GM23338 (cell line): ENCODE data around the gene HOXA1. TPM values are rescaled to one million over a fixed set of nuclear protein-coding genes. Genes with fewer than 3 reads are reported as not detected.

Source experiments
- ATAC-seq: fragments of 200-7000 bp; cut with Tn5 transposase; 3 replicates; pipeline ENCODE4 v1.9.1; 2020
- DNase-seq: peaks from one replicate; pipeline ENCODE4 v3.0.0-alpha.2; 2015; ENCODE audit warnings: low spot score
- H2AFZ ChIP-seq: fragments of 200-600 bp; sonication (generic); 2 replicates; pipeline ENCODE4 v1.8.0; 2016; ENCODE audit warnings: antibody characterized with exemption, mild to moderate bottlenecking, moderate library complexity
- H3F3A ChIP-seq: fragments of 200-600 bp; sonication (generic); replicated peaks from 2 replicates; pipeline ENCODE4 v1.8.0; 2017; ENCODE audit warnings: antibody characterized with exemption, mixed run types, low read depth
- H3K27ac ChIP-seq: fragments of 200-600 bp; sonication (generic); 2 replicates; pipeline ENCODE4 v1.6.1; 2016; ENCODE audit warnings: low read depth
- H3K27me3 ChIP-seq: fragments of 200-600 bp; sonication (generic); 2 replicates; pipeline ENCODE4 v1.8.0; 2016; ENCODE audit warnings: mild to moderate bottlenecking, mixed run types, moderate library complexity; ENCODE audit not compliant: insufficient read depth
- H3K36me3 ChIP-seq: fragments of 200-600 bp; sonication (generic); 2 replicates; pipeline ENCODE4 v1.8.0; 2016; ENCODE audit warnings: mild to moderate bottlenecking; ENCODE audit not compliant: insufficient read depth
- H3K4me1 ChIP-seq: fragments of 200-600 bp; sonication (generic); 2 replicates; pipeline ENCODE4 v1.8.0; 2016; ENCODE audit warnings: mild to moderate bottlenecking, moderate library complexity; ENCODE audit not compliant: insufficient read depth
- H3K4me2 ChIP-seq: fragments of 200-600 bp; sonication (generic); 2 replicates; pipeline ENCODE4 v1.7.1; 2017; ENCODE audit warnings: mixed run types
- H3K4me3 ChIP-seq: fragments of 200-600 bp; sonication (generic); 2 replicates; pipeline ENCODE4 v1.6.1; 2016; ENCODE audit warnings: mixed run types
- H3K79me2 ChIP-seq: fragments of 200-600 bp; sonication (generic); replicated peaks from 2 replicates; pipeline ENCODE4 v1.8.0; 2017; ENCODE audit warnings: mild to moderate bottlenecking; ENCODE audit not compliant: insufficient read depth
- H3K9me2 ChIP-seq: fragments of 200-600 bp; sonication (generic); 2 replicates; pipeline ENCODE4 v1.8.0; 2017; ENCODE audit not compliant: insufficient read depth
- H4K20me1 ChIP-seq: fragments of 200-600 bp; sonication (generic); replicated peaks from 2 replicates; pipeline ENCODE4 v1.8.0; 2017; ENCODE audit warnings: mild to moderate bottlenecking; ENCODE audit not compliant: insufficient read depth
- H3K27ac Mint-ChIP-seq: 2 replicates; pipeline ENCODE4 v1.8.0; 2020; ENCODE audit warnings: inconsistent platforms, mild to moderate bottlenecking, moderate library complexity, mixed read lengths
- H3K27me3 Mint-ChIP-seq: 3 replicates; pipeline ENCODE4 v1.8.0; 2022; ENCODE audit warnings: low read depth, mild to moderate bottlenecking, moderate library complexity, mixed read lengths, inconsistent platforms; ENCODE audit not compliant: insufficient read depth, poor library complexity
- H3K36me3 Mint-ChIP-seq: 3 replicates; pipeline ENCODE4 v1.8.0; 2021; ENCODE audit warnings: low read depth, mild to moderate bottlenecking, inconsistent platforms, moderate library complexity, mixed read lengths
- H3K4me1 Mint-ChIP-seq: 3 replicates; pipeline ENCODE4 v1.8.0; 2020; ENCODE audit warnings: mild to moderate bottlenecking, inconsistent platforms, mixed read lengths
- H3K4me3 Mint-ChIP-seq: 3 replicates; pipeline ENCODE4 v1.8.0; 2021; ENCODE audit warnings: moderate library complexity, mild to moderate bottlenecking, inconsistent platforms, mixed read lengths
- H3K9me3 Mint-ChIP-seq: 3 replicates; pipeline ENCODE4 v1.8.0; 2020; ENCODE audit warnings: moderate library complexity, mild to moderate bottlenecking, inconsistent platforms, mixed read lengths
- CREB1 ChIP-seq: fragments of 250-450 bp; sonication (Bioruptor Pico); IDR thresholded peaks from 2 replicates; pipeline ENCODE4 v1.5.0; 2020; ENCODE audit warnings: low read depth, mild to moderate bottlenecking, moderate library complexity
- EZH2 ChIP-seq: fragments of 200-600 bp; sonication (generic); IDR thresholded peaks from one replicate; pipeline ENCODE4 v1.8.0; 2017; ENCODE audit warnings: antibody characterized with exemption, mild to moderate bottlenecking, low read depth; ENCODE audit not compliant: unreplicated experiment
- STAT1 ChIP-seq: IDR thresholded peaks from one replicate; pipeline ENCODE4 v1.6.1; 2016; ENCODE audit warnings: antibody characterized with exemption; ENCODE audit not compliant: unreplicated experiment
- ZNF331 ChIP-seq: fragments of 250-450 bp; sonication (Bioruptor Pico); IDR thresholded peaks from 2 replicates; pipeline ENCODE4 v1.5.0; 2020; ENCODE audit warnings: low read depth, mild to moderate bottlenecking, moderate library complexity
- polyA plus RNA-seq: library from polyadenylated mRNA; unstranded; fragments of >200 nt; fragmentation: Nextera tagmentation; extraction: Ambion mirVana; gene quantifications from 2 replicates; pipeline ENCODE4 v1.2.1, GENCODE V29; 2016
- total RNA-seq: library from RNA; depleted of rRNA; stranded (reverse); fragments of >200 nt; shearing (Covaris generic); gene quantifications from 2 replicates; pipeline ENCODE4 v1.2.3, GENCODE V29; 2014
- TF ChIP-seq, protein P1 (sequence below): IDR thresholded peaks from one replicate; pipeline ENCODE4 v1.6.1; 2018; ENCODE audit warnings: antibody characterized with exemption; ENCODE audit not compliant: unreplicated experiment
- TF ChIP-seq, protein P2 (sequence below): IDR thresholded peaks from 2 replicates; pipeline ENCODE4 v1.6.1; 2016; ENCODE audit warnings: antibody characterized with exemption
- TF ChIP-seq, protein P3 (sequence below): fragments of 250-450 bp; sonication (Bioruptor Pico); IDR thresholded peaks from 2 replicates; pipeline ENCODE4 v1.5.0; 2020; ENCODE audit warnings: mild to moderate bottlenecking, moderate library complexity

HOXA1 gene
- total and polyA plus RNA-seq, 2 experiments from 2014 or later = not detected

DNA sequence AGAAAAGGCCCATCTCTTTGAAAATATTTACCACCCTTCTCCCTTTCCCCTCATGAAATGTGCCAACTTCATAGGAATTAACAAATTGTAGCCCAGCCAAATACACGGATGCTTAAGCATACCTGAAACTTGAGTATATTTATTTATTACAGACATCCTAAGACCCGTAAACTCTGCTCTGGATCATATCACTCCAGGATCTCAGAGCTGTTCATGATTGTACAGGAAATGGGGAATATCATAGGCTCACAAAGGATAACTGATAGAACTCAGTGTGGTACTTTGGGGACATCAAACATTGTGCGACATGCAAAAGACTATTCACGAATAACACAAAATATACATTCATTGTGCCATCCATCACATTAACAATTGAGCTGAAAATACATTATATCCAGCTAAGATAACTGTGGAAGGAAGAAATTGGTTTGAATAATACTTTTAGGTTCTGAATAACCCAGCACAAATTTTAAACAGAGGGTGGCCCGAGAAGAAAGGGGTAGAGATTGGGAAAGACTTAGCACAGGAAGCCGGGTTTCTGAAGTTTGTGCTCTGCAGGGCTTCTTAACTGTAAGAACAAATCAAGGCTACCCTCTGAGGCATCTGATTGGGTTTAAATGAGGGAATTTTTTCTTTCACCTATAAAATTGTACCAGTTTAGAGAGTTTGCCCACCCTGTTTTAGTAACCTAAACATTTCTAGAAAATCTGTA lies 2.5 kb downstream of the HOXA1 start:
- Histone ChIP-seq H3F3A (peaks cover 42% of the 10 kb centered on the region), H3K79me2 (no peaks in the 10 kb centered on the region), H3K4me2 (no peak overlapping the region), H4K20me1 (peaks cover 52% of the 10 kb centered on the region), H3K9me2 (no peaks in the 10 kb centered on the region), H3K36me3 (no peaks in the 10 kb centered on the region), H2AFZ (no peak overlapping the region), H3K27me3 (peaks cover 100% of the 10 kb centered on the region), H3K27ac (no peak overlapping the region), H3K4me3 (no peak overlapping the region), H3K4me1 (peaks cover 59% of the 10 kb centered on the region)
- H3K4me3 Mint-ChIP-seq = no peak overlapping the region
- H3K27ac Mint-ChIP-seq = no peak overlapping the region
- TF ChIP-seq, protein P1, sequence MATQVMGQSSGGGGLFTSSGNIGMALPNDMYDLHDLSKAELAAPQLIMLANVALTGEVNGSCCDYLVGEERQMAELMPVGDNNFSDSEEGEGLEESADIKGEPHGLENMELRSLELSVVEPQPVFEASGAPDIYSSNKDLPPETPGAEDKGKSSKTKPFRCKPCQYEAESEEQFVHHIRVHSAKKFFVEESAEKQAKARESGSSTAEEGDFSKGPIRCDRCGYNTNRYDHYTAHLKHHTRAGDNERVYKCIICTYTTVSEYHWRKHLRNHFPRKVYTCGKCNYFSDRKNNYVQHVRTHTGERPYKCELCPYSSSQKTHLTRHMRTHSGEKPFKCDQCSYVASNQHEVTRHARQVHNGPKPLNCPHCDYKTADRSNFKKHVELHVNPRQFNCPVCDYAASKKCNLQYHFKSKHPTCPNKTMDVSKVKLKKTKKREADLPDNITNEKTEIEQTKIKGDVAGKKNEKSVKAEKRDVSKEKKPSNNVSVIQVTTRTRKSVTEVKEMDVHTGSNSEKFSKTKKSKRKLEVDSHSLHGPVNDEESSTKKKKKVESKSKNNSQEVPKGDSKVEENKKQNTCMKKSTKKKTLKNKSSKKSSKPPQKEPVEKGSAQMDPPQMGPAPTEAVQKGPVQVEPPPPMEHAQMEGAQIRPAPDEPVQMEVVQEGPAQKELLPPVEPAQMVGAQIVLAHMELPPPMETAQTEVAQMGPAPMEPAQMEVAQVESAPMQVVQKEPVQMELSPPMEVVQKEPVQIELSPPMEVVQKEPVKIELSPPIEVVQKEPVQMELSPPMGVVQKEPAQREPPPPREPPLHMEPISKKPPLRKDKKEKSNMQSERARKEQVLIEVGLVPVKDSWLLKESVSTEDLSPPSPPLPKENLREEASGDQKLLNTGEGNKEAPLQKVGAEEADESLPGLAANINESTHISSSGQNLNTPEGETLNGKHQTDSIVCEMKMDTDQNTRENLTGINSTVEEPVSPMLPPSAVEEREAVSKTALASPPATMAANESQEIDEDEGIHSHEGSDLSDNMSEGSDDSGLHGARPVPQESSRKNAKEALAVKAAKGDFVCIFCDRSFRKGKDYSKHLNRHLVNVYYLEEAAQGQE = no peak
- TF ChIP-seq, protein P2, sequence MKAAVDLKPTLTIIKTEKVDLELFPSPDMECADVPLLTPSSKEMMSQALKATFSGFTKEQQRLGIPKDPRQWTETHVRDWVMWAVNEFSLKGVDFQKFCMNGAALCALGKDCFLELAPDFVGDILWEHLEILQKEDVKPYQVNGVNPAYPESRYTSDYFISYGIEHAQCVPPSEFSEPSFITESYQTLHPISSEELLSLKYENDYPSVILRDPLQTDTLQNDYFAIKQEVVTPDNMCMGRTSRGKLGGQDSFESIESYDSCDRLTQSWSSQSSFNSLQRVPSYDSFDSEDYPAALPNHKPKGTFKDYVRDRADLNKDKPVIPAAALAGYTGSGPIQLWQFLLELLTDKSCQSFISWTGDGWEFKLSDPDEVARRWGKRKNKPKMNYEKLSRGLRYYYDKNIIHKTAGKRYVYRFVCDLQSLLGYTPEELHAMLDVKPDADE = no peak
- TF ChIP-seq ZNF331 (CRISPR knock-in tag) (no peak), EZH2 (peak; percentile 57), CREB1 (CRISPR knock-in tag) (no peak), STAT1 (no peak)
- TF ChIP-seq, protein P3, sequence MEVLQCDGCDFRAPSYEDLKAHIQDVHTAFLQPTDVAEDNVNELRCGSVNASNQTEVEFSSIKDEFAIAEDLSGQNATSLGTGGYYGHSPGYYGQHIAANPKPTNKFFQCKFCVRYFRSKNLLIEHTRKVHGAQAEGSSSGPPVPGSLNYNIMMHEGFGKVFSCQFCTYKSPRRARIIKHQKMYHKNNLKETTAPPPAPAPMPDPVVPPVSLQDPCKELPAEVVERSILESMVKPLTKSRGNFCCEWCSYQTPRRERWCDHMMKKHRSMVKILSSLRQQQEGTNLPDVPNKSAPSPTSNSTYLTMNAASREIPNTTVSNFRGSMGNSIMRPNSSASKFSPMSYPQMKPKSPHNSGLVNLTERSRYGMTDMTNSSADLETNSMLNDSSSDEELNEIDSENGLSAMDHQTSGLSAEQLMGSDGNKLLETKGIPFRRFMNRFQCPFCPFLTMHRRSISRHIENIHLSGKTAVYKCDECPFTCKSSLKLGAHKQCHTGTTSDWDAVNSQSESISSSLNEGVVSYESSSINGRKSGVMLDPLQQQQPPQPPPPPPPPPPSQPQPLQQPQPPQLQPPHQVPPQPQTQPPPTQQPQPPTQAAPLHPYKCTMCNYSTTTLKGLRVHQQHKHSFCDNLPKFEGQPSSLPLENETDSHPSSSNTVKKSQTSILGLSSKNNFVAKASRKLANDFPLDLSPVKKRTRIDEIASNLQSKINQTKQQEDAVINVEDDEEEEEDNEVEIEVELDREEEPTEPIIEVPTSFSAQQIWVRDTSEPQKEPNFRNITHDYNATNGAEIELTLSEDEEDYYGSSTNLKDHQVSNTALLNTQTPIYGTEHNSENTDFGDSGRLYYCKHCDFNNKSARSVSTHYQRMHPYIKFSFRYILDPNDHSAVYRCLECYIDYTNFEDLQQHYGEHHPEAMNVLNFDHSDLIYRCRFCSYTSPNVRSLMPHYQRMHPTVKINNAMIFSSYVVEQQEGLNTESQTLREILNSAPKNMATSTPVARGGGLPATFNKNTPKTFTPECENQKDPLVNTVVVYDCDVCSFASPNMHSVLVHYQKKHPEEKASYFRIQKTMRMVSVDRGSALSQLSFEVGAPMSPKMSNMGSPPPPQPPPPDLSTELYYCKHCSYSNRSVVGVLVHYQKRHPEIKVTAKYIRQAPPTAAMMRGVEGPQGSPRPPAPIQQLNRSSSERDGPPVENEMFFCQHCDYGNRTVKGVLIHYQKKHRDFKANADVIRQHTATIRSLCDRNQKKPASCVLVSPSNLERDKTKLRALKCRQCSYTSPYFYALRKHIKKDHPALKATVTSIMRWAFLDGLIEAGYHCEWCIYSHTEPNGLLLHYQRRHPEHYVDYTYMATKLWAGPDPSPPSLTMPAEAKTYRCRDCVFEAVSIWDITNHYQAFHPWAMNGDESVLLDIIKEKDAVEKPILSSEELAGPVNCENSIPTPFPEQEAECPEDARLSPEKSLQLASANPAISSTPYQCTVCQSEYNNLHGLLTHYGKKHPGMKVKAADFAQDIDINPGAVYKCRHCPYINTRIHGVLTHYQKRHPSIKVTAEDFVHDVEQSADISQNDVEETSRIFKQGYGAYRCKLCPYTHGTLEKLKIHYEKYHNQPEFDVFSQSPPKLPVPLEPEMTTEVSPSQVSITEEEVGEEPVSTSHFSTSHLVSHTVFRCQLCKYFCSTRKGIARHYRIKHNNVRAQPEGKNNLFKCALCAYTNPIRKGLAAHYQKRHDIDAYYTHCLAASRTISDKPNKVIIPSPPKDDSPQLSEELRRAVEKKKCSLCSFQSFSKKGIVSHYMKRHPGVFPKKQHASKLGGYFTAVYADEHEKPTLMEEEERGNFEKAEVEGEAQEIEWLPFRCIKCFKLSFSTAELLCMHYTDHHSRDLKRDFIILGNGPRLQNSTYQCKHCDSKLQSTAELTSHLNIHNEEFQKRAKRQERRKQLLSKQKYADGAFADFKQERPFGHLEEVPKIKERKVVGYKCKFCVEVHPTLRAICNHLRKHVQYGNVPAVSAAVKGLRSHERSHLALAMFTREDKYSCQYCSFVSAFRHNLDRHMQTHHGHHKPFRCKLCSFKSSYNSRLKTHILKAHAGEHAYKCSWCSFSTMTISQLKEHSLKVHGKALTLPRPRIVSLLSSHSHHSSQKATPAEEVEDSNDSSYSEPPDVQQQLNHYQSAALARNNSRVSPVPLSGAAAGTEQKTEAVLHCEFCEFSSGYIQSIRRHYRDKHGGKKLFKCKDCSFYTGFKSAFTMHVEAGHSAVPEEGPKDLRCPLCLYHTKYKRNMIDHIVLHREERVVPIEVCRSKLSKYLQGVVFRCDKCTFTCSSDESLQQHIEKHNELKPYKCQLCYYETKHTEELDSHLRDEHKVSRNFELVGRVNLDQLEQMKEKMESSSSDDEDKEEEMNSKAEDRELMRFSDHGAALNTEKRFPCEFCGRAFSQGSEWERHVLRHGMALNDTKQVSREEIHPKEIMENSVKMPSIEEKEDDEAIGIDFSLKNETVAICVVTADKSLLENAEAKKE (CRISPR knock-in tag) = no peak
- no peak for ATAC-seq
- peaks cover 4% of the 10 kb centered on the region; the same call in 1 of the 3 replicates for H3K9me3 Mint-ChIP-seq
- no peak for DNase-seq
- H3K4me1 Mint-ChIP-seq = peaks cover 51% of the 10 kb centered on the region
- H3K27me3 Mint-ChIP-seq = peaks cover 100% of the 10 kb centered on the region
- no peaks in the 10 kb centered on the region for H3K36me3 Mint-ChIP-seq
